Suppressor macrophage treated with lipopolysaccharide for 4 hours (primary cell): ENCODE results near the gene THSD4.
A peak's percentile ranks its signal among the peaks of the same experiment; 100 is the strongest.

Experiments used
- DNase-seq: peaks from one replicate; pipeline ENCODE4 v3.0.0-alpha.2; 2020

Gene THSD4

DNA sequence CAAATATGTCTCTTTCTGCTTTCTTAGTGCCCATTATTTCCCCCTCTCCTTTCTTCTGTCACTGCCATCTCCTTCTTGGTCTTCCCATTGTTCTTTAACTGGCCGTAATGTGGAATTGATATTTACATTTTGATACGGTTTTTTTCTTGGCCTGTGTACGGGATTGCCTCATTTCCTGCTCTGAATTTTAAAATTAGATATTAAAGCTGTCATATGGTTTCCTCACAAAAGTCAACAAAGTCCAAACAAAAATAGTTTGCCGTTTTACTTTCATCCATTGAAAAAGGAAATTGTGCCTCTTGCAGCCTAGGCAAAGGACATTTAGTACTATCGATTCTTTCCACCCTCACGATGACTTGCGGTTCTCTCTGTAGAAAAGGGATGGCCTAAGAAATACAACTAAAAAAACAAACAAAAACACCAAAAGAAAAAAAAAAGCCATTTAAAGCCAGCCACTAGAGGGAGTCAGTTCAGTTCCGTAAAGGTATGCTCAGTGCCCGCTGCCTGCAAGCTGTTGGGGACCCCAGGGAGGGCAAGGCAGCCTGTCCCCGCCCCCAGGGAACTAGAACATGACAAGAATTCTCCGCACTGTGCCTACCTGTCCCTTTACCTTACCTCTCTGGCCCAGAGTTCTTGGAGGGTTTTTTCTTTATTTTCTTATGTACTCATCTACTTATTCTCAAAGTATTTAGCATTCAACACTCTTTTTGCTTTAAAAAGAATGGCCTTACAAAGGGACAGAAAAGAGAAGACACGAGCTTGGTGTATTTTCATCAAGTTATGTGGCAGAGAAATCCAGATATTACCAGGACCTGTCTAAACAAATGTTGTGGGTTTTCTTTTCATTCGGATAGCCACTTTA lies 665.1 kb downstream of the THSD4 start:
- peak; percentile 39 for DNase-seq

DNA sequence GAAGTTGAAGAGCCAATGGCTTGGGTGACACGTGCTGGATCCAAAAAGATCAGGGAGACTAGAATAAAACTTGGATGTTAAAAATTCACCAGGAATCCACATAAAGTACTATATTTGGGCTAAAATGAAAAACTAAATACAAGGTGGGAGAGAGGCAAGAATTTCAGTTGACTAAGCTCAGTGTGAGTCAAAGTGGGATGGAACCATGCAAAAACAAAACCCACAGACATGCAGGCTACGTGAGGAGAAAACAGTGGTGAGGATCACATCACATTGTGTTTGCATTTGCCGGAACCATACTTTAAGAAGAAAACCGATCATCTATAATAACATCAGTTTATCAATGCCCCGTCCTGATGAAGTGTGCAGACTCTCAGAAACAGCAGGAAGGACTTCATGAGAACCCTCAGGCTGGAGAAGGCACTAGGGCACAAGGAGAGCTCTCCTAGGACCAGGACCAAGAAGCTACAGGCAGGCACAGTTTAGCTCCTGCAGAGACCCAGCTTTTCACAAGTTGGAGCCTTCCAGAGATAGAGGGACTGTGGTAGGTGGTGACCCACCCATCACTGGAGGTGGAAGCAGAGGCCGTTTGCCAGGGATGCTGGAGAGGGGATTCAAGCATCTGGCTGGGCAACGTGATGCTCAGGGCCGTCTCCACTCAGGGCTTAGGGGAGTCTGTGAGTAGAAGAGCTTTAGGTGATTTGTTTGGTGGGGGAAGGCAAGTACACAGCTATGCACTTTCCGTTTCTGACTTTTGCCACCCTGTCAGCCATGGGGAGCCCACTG lies 666.1 kb downstream of the THSD4 start:
- no peak for DNase-seq

DNA sequence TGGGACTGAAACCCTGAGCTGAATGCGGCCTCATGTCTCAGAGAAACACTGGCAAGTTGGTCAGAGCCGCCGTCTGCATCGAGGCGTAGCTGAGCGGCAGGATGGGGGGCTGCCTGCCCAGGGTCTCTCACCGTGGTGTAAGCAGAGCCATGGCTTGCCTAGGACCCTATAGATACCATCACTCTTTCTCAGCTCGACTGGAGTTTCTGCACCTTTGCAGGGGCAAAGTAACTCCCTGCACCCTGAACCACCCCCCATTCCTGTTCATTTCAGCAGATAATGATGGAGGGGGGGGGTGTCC lies 666.6 kb downstream of the THSD4 start:
- DNase-seq = no peak

DNA sequence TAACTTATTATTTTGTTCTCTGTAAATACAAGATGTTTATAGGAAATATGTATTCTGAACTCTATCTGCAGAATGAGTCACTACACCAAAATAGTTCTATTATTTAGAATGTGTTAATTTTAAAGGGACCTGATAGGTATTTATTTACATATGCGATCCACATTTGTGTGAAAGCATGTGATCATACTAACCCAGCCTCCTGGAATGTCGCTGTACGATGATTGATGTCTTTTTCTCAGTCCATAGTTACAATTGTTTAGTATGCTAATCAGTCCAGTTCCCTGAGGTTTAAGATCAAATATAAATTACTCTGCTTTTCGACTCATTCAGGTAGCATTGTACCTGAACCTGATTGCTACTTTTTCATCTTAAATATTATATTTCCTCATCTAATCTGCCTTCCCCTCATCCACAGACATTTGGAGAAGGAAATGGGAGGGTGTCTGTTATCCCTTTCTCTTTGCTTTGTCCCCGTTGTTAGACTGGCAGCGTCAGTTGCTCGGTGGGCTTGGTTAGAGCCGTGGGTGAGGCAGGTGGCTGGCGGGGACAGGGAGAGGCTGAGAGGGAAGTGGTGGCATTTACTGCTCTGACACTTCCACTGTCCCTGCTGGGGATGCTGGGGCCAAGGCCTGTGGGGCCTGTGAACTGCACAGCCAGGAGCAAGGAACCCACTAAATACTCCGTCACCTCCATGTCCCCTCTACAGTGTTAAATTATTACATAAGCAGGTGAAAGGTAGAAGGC lies 667.3 kb downstream of the THSD4 start:
- no peak for DNase-seq

DNA sequence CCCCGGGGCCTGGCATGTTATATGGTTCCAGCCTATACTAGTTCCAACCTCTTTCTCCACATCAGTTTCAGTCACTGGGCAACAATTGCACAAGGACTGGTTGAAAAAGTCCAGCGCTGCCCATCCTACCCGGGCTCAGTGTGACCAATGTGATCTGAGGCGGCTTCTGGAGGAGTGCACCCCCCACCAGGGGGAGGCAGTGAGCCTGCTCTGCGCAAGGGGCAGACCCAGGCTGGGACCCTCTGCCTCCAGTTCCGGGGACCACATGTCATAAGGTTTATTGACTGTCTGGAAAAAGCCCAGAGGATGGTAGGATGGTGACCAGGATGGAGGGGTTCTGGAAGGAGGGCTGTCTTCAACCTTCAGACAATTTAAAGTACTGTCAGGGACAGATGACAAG lies 669.4 kb downstream of the THSD4 start:
- no peak for DNase-seq

DNA sequence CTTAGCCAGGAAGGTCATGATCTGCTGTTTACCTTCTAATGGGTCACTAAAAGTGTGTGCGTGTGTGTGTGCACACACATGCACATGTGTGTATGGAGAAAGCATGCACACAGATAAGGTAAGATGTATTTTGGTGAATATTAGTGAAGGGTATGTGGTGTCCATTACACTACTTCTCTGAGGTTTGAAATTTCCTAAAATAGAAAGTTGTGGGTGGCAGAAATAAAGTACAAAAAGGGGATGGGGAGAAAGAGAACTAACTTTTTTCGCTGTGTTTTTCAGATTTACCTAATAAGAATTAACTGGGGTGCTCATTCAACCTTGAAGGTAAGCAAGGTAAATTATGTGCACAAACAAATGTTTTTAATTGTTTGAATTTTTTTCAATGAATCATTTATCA lies 670.7 kb downstream of the THSD4 start:
- DNase-seq = no peak

DNA sequence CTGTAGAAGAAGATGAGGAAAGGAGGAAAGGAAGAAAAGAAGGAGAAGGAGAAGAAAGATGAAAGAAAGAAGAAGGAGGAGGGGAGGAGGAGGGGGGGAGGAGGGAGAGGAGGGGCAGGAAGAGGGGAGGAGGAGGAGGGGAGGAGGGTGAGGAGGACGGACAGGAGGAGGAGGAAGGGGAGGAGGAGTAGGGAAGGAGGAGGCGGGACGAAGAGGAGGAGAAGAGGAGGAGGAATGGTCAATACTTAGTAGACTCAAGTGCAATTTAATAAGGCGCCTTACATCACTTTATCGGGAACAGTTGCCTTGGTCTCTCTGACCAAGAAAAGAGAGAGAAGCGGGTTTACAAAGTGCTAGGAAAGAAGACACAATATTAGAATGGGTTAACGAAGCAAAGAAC lies 671.4 kb downstream of the THSD4 start:
- DNase-seq = no peak

DNA sequence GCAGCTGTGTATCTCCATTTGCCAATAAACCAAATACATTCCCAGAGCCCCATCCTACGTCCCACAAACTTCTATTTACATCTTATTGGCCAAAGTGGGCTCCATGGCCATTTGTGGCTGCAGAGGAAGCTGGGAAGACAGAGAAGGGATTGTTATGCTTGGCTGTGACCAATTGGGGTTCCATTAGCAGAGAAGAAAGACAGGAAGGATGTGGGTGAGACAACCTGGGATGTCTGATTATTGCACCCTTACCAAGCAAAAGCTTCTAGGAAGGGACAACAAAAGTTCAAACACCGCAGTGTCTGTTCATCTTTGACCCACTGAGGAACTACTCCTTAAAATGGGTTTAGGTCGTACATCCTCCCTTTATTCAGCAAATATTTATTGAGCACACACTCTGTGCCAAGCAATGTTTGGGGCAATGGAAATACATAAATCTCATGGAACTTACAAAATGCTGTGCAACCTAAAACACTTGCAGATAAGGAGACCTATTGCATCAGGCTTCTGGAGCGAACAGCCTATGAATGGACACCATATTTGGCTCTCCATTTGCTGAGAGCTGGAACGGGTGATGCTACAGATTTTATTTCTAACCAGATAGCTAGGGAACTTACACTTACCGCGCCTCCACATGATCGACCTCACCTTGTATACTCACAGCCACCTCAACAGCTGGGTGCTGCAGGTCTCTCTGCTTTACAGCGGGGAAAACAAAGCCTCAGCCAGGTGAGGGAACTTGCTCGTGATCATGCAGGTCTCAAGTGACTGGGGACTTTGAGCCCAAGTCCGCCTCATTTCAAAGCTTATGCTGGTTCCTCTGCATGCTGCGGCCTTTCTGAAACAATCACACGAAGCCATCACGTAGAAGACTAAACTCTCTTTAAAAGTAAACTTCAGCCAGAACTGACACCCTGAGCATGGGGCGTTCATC lies 673.6 kb downstream of the THSD4 start:
- DNase-seq = no peak

DNA sequence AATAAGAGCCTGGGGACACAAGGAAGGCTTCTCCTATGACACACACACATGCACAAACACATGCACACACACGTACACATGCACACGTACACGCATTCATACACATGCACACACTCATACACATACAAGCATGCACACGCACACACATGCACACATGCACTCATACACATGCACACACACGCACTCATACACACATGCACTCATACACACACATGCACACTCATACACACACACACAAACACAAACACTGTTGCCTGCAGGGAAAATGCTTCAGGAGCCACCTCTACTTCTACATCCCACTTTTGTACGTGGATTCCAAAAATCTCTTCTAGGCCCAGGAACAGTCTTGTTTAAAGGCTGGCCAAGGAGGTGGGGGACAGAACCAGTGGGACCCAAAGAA lies 674.3 kb downstream of the THSD4 start:
- no peak for DNase-seq

DNA sequence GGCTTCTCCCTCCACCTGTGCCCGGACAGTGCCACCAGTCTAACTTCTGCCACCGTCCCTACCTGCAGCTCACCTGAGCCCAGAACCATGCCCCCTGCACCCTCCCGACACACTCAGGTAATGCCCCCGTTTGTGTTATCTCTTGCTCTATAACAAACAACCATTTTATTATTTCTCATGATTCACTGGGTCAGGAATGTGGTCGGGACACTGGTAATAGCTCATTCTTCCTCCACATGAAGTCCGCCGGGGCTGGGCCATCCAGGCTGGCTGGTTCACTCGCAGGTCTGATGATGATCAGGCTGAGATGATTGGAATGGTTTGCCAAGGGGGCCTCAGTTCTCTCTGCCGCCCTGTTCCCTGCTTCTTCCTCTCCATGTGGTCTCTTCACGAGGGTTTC lies 674.8 kb downstream of the THSD4 start:
- no peak for DNase-seq

DNA sequence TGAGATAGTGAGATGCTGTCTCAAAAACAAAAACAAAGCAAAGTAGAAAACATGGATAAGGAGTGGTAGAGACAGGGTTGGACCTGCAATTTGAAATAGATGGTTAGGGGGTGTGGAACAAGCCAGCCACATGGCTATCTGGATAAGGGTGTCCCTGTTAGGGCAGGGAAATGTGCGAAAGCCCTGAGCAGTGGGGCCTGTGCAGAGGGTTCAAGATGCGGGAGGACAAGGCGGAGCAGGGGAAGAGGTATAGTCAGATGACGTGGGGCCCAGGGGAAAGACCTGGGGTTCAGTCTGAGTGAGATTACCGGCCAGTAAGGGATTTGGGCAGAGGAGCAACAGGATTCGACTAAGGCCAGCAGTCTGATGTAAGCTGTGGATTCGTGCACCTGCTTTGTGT lies 676.7 kb downstream of the THSD4 start:
- no peak for DNase-seq

DNA sequence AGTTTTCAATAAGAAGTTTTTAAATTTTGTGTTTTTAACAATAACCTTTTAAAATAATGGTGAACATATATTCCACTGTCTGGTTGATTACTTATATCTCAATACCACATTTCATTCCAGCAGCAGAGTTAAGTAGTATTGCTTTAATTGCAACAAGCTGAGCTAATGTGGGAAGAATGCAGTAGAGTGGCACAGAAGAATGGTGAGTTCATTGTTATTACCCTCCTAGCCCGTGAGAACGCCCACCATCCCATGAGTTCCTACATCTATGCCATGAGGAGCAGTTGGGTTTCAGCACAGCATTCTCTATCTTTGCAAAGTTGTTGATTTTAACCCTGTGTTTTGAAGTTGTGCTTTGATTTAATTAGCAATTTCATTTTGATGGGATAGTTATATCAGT lies 677.2 kb downstream of the THSD4 start:
- no peak for DNase-seq

DNA sequence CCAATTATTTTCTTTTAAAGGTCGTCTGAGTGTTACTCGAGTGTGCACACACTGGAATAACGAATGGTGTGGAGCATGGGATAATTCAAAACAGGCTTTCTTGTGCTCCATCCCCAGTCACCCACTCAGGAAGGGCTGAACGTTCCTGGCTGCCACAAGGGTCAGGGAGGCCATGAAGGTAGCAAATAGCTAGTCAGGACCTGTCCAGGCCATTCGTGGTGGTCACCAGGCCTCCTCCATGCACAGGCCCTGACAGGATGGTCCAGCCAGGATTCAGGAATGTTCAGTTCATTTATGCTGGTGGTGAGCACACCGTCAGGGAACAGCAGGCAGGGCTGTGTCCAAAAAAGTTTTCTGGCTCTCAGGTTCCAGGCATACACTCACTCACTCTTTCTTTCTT lies 683.4 kb downstream of the THSD4 start:
- DNase-seq = no peak

DNA sequence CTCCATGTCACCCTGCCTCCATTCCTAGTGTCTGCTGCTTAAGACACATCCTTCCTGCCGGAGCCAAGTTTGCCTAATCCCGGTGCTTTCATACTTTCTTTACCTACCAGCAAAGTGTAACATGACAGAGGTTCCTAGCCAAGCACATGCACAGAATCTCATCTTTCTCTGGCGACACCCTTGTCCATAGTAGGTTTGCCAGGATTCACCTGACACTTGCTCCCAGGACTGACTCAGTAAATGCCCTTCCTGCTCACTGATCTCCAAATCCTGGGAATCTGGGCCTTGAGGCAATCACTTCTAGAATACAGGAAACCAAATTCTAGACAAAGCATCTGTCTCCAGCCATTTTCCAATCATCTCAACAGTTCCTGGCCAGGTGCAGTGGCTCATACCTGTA lies 684.9 kb downstream of the THSD4 start:
- no peak for DNase-seq

DNA sequence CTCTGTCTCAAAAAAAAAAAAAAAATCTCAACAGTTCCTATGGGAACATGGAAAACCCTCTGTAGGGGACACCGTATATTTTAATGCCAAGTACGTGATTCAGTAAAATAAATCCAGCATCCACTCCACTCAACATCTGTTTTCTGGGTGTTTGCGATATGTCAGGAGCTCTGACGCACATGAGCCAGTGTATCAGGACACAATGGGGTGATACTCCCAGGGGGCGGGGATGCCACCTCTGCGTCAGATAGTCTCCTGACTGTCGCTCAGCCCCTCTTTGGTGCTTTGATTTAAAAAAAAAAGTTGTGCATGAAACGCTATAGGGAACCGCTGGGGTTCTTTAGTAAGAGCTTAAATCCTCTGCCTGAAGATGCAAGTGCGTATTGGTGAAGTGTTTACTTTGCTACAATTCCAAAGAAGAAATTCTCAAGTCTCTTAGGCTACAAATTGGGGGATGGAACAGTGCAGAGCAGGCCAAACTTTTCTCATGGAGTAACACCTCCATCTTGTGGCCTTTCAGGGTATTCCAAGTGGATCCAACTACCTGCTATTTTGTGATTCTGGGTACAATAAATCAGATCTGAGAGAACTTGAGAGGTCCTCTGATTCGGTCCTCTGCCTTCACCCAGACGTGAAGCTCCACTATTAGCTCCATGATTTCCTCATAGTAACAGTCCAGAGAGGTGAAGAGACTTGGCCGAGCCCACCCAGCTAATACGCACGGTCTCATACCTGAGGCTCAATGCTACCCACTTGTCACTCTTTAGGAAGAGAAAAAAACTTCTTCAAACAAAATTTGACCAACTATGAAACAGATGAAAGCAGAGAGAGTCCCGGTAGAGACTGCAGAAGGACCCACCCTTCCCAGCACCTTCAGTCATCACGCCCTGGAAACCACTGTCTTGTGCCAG lies 685.8 kb downstream of the THSD4 start:
- peak; percentile 51 for DNase-seq

DNA sequence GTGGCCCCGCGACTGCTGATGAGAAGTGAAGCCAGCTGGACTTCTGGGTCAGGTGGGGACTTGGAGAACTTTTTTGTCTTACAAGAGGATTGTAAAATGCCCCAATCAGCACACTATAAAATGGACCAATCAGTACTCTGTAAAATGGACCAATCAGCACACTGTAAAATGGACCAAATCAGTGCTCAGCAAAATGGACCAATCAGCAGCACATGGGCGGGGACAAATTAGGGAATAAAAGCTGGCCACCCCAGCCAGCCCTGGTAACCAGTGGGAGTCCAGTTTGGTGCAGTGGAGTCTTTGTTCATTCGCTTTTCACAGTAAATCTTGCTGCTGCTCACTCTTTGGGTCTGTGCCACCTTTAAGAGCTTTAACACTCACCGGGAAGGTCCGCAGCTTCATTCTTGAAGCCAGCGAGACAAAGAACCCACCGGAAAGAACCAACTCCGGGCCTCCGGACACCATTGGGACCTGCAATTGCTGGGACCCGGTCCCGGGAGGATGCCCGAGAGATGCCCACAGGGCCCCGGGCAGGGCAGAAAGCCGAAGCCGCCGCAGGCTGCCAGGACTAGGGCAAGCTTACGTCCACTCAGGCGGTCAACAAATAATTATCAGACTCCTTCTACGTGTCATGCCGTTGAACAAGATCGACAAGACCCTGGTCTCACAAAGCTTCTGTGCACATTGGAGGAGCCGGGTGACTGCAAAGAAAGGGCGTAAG lies 686.8 kb downstream of the THSD4 start:
- DNase-seq = no peak

DNA sequence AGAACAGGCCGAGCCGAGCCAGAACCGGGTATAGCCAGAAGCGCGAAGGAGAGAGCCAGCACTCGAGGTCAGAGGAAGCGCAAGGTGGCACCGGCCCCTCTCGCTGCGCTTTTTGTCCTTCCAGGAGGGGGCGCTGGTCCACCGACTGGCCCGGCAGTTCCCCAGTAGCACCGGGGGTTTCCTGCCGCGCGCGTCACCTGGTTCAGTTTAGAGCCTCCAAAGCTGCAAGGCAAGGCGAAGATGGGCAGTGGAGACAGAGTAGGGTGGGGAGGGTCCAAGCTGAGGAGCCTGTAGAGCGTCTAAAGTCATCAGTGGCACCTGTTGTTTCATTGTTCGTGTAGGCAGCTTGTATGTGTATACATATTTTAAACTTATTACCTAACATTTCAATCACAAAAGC lies 687.5 kb downstream of the THSD4 start:
- DNase-seq = peak; percentile 33

DNA sequence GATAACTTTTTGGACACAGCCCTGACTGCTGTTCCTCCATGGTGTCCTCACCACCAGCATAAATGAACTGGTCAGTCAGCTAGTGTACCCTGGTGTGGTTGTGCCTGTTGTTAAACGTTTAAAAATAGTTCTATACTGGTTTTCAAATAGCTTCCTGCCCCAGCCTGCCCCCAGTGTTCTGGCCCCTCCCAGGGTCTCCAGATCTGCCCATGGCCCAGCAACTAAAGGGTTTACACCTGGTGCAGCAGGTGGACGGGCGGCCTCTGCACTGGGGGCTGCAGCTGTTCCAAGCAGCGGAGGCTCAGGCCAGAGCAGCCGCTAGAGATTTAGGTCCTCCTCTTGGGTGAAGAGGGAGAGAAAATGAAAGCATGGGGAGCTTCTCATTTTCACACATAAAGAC lies 689.0 kb downstream of the THSD4 start:
- no peak for DNase-seq

DNA sequence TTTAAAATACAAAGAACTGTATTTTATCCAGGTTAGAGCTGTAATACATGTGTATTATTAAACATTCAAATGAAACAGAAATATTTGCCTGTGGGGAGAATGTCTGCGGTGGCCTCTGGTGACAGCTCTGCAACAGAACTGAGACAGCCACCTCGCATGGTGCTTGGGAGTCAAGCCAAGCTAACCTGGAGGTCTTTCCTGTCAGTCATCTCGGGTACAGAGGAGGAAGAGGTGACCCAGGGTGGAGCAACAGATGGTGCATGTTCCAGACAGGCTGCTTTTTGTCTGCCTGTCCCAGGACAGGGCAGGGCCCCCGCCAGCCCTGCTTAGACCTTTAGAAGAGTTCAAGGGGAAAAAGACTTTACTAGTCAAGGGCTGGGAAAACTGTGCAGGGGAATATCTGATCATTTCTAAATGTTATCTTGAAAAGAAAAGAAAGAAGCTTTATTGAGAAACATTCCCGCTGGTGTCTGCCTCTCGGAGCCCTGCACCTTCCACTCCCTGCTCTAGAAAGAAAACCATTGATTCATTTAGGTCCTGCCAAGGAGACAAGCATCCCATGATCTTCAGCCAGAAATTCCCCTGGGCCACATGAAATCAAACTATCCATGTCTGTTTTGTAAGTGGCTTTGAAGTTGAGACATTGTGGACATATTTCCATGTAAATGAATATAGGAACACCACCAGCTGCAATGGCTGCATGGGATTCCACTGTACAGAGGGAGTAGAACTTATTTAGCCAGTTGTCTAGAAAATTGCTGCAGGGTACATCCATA lies 689.6 kb downstream of the THSD4 start:
- DNase-seq = no peak

DNA sequence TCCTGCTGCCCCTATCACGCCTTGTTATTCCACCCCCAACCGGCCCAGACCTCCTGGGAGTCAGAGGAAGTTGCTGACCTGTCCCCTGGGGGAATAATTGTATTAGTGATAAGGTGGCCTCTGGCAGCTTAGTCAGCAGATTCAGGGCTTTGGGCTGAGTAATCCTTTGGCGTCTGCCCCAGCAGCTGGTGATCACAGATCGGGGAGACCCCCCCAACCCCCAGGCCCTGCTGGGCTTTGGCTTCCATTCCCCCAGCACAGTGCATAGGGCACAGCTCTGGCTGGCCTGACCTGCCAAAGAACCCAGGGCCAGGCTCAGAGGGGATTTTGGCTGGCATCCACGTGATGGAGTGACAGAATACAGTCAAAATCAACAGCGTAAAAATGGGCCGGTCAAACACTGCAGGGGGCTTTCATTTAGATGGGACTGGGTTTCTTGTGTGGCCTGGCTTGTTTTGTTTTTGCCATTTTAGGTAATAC lies 691.2 kb downstream of the THSD4 start:
- no peak for DNase-seq
